Measurements from ENCODE around the gene MAPK8IP3. TPM values are rescaled to one million over a fixed set of nuclear protein-coding genes. Genes with fewer than 3 reads are reported as not detected.
A peak's percentile ranks its signal among the peaks of the same experiment; 100 is the strongest.

Gene MAPK8IP3
- total RNA-seq, 2 experiments from 2014 or later: 93.4 to 96.8 TPM

GRCh38 chr16:1766701-1767100 lies 60.7 kb downstream of the MAPK8IP3 start:
- Mint-ChIP-seq H3K4me3 (no peak overlapping the region), H3K27me3 (no peaks in the 10 kb centered on the region), H3K36me3 (ENCODE audit: low read depth) (peaks cover 10% of the 10 kb centered on the region), H3K9me3 (no peaks in the 10 kb centered on the region), H3K27ac (no peak overlapping the region), H3K4me1 (peaks cover 4% of the 10 kb centered on the region)
- ChIA-PET CTCF (no interaction called here), POLR2A (no interaction called here)
- DNase-seq: no peak

GRCh38 chr16:1767116-1767994 lies 61.4 kb downstream of the MAPK8IP3 start:
- Mint-ChIP-seq H3K4me1 (peaks cover 8% of the 10 kb centered on the region), H3K4me3 (no peak overlapping the region), H3K27ac (no peak overlapping the region), H3K27me3 (no peaks in the 10 kb centered on the region), H3K9me3 (no peaks in the 10 kb centered on the region), H3K36me3 (ENCODE audit: low read depth) (peaks cover 17% of the 10 kb centered on the region)
- ChIA-PET POLR2A (interaction anchor here (0.8 kb wide), 1 partner anchor 15 kb away, joined by 4 read pairs; the partner anchor contains the start of genes NUBP2 and SPSB3), CTCF (no interaction called here)
- DNase-seq: no peak

- H3K27ac Mint-ChIP-seq: no peak overlapping the region
- ChIA-PET POLR2A (interaction anchor here (0.8 to 7.2 kb wide), 2 partner anchors 14 to 15 kb away, joined by 4 to 101 read pairs; partner anchors contain the start of genes NUBP2 and SPSB3), CTCF (interaction anchor here (0.5 kb wide), 1 partner anchor 47 kb away, joined by 3 read pairs; no protein-coding TSS in a partner anchor)
- H3K4me3 Mint-ChIP-seq: no peak overlapping the region
- H3K27me3 Mint-ChIP-seq: no peaks in the 10 kb centered on the region
- H3K36me3 Mint-ChIP-seq (ENCODE audit: low read depth): peaks cover 18% of the 10 kb centered on the region
- peaks cover 8% of the 10 kb centered on the region for H3K4me1 Mint-ChIP-seq
- H3K9me3 Mint-ChIP-seq: no peaks in the 10 kb centered on the region
- no peak for DNase-seq
Measured at GRCh38 chr16:1768061-1768766, 62.2 kb downstream of the MAPK8IP3 start.

- Mint-ChIP-seq H3K4me3 (no peak overlapping the region), H3K27ac (no peak overlapping the region), H3K27me3 (no peaks in the 10 kb centered on the region), H3K36me3 (ENCODE audit: low read depth) (peaks cover 18% of the 10 kb centered on the region), H3K9me3 (no peaks in the 10 kb centered on the region), H3K4me1 (peaks cover 9% of the 10 kb centered on the region)
- ChIA-PET CTCF (interaction anchor here (0.5 kb wide), 1 partner anchor 47 kb away, joined by 3 read pairs; no protein-coding TSS in a partner anchor), POLR2A (interaction anchor here (5.7 to 7.2 kb wide), 2 partner anchors 14 to 62 kb away, joined by 46 to 101 read pairs; partner anchors contain the start of genes MAPK8IP3, NUBP2 and SPSB3)
- DNase-seq: no peak
Measured at GRCh38 chr16:1768767-1769401, 62.9 kb downstream of the MAPK8IP3 start.

- H3K9me3 Mint-ChIP-seq: no peaks in the 10 kb centered on the region
- no peaks in the 10 kb centered on the region for H3K27me3 Mint-ChIP-seq
- H3K36me3 Mint-ChIP-seq (ENCODE audit: low read depth): peaks cover 18% of the 10 kb centered on the region
- ChIA-PET CTCF (no interaction called here), POLR2A (interaction anchor here (5.7 to 7.2 kb wide), 2 partner anchors 14 to 63 kb away, joined by 46 to 101 read pairs; partner anchors contain the start of genes MAPK8IP3, NUBP2 and SPSB3)
- H3K4me3 Mint-ChIP-seq: peak overlapping the region; percentile 98
- H3K27ac Mint-ChIP-seq: peak overlapping the region; percentile 79
- H3K4me1 Mint-ChIP-seq: peaks cover 11% of the 10 kb centered on the region
- DNase-seq: no peak
Measured at GRCh38 chr16:1769402-1770300, 63.7 kb downstream of the MAPK8IP3 start.

- peaks cover 18% of the 10 kb centered on the region for H3K36me3 Mint-ChIP-seq (ENCODE audit: low read depth)
- peak overlapping the region; percentile 98 for H3K4me3 Mint-ChIP-seq
- peak; percentile 42 for DNase-seq
- H3K27ac Mint-ChIP-seq: peak overlapping the region; percentile 79
- no peaks in the 10 kb centered on the region for H3K27me3 Mint-ChIP-seq
- peaks cover 14% of the 10 kb centered on the region for H3K4me1 Mint-ChIP-seq
- CTCF ChIA-PET: interaction anchor here (2.6 kb wide), 1 partner anchor 12 kb away, joined by 16 read pairs; the partner anchor contains the start of genes NUBP2 and SPSB3
- POLR2A ChIA-PET: interaction anchor here (2.2 to 7.2 kb wide), 3 partner anchors 13 to 384 kb away, joined by 4 to 101 read pairs (median 46); partner anchors contain the start of genes MAPK8IP3, NUBP2 and SPSB3
- no peaks in the 10 kb centered on the region for H3K9me3 Mint-ChIP-seq
Measured at GRCh38 chr16:1770328-1771187, 64.6 kb downstream of the MAPK8IP3 start.

- peak within 1 kb of the TSS; percentile 98 for H3K4me3 Mint-ChIP-seq
- H3K27ac Mint-ChIP-seq: peak within 1 kb of the TSS; percentile 97
- peak; percentile 83 for DNase-seq
- no peaks in the 10 kb centered on the region for H3K27me3 Mint-ChIP-seq
- peaks cover 14% of the 10 kb centered on the region for H3K4me1 Mint-ChIP-seq
- ChIA-PET POLR2A (interaction anchor here (0.8 to 7.2 kb wide), 7 partner anchors 11 to 439 kb away, joined by 3 to 101 read pairs (median 4); partner anchors contain the start of genes HAGH, MAPK8IP3, NUBP2 and SPSB3), CTCF (interaction anchor here (2.2 to 2.6 kb wide), 2 partner anchors 11 to 65 kb away, joined by 12 to 16 read pairs; partner anchors contain the start of genes MAPK8IP3, NUBP2 and SPSB3)
- H3K9me3 Mint-ChIP-seq: no peaks in the 10 kb centered on the region
- peaks cover 18% of the 10 kb centered on the region for H3K36me3 Mint-ChIP-seq (ENCODE audit: low read depth)
Measured at GRCh38 chr16:1771188-1771863, 65.3 kb downstream of the MAPK8IP3 start, which contains the start of gene NME3. TSS of gene NME3 (minus strand) at chr16:1771543. CDS start at chr16:1771534, 9 bp downstream.

- POLR2A ChIA-PET: interaction anchor here (0.8 to 7.2 kb wide), 11 partner anchors 11 to 440 kb away, joined by 3 to 101 read pairs (median 4); partner anchors contain the start of genes HAGH, MAPK8IP3, NUBP2 and SPSB3
- Mint-ChIP-seq H3K4me3 (peak overlapping the region; percentile 98), H3K27me3 (no peaks in the 10 kb centered on the region), H3K36me3 (ENCODE audit: low read depth) (peaks cover 23% of the 10 kb centered on the region), H3K27ac (peak overlapping the region; percentile 97), H3K4me1 (peaks cover 14% of the 10 kb centered on the region), H3K9me3 (no peaks in the 10 kb centered on the region)
- CTCF ChIA-PET: interaction anchor here (1.0 to 2.6 kb wide), 3 partner anchors 11 to 171 kb away, joined by 4 to 16 read pairs (median 12); partner anchors contain the start of genes MAPK8IP3, MSRB1, NUBP2 and SPSB3
- DNase-seq: no peak
Measured at GRCh38 chr16:1771864-1772361, 65.9 kb downstream of the MAPK8IP3 start.

GRCh38 chr16:1772362-1772907 lies 66.4 kb downstream of the MAPK8IP3 start, which contains the start of gene EME2:
TSS of gene EME2 (plus strand) at chr16:1772810. CDS start at chr16:1773228, 418 bp downstream.
- peaks cover 20% of the 10 kb centered on the region for H3K36me3 Mint-ChIP-seq (ENCODE audit: low read depth)
- ChIA-PET CTCF (interaction anchor here (0.7 to 2.6 kb wide), 5 partner anchors 10 to 171 kb away, joined by 3 to 16 read pairs (median 4); partner anchors contain the start of genes MAPK8IP3, MSRB1, NUBP2 and SPSB3), POLR2A (interaction anchor here (0.6 to 7.2 kb wide), 14 partner anchors 11 to 440 kb away, joined by 3 to 101 read pairs (median 4); partner anchors contain the start of genes FAHD1, HAGH, MAPK8IP3 and NUBP2)
- DNase-seq: peak; percentile 65
- no peaks in the 10 kb centered on the region for H3K27me3 Mint-ChIP-seq
- peak within 1 kb of the TSS; percentile 97 for H3K27ac Mint-ChIP-seq
- H3K4me1 Mint-ChIP-seq: peaks cover 14% of the 10 kb centered on the region
- peak within 1 kb of the TSS; percentile 98 for H3K4me3 Mint-ChIP-seq
- no peaks in the 10 kb centered on the region for H3K9me3 Mint-ChIP-seq

Data from activated CD4-positive, alpha-beta memory T cell treated with anti-CD3 and anti-CD28 coated beads, Interleukin-2, amount 10 ng/mL, durations not matched to agents 7 days and 5 days (primary cell).